OCI-LY1 (cell line): ENCODE measurements around the gene STK24.

Experiments
- EZH2 ChIP-seq: fragments of 200-600 bp; sonication (generic), shearing (Covaris generic); IDR thresholded peaks from 2 replicates; pipeline ENCODE4 v1.8.0; 2017; ENCODE audit warnings: borderline replicate concordance, mixed run types, mild to moderate bottlenecking, antibody characterized with exemption, low read length, moderate library complexity, mixed read lengths
- TF ChIP-seq, protein P1 (sequence below): fragments of 200-600 bp; sonication (generic), shearing (Covaris generic); IDR thresholded peaks from 2 replicates; pipeline ENCODE4 v1.5.1; 2017; ENCODE audit warnings: mild to moderate bottlenecking, antibody characterized with exemption, low read length, moderate library complexity, mixed read lengths

DNA sequence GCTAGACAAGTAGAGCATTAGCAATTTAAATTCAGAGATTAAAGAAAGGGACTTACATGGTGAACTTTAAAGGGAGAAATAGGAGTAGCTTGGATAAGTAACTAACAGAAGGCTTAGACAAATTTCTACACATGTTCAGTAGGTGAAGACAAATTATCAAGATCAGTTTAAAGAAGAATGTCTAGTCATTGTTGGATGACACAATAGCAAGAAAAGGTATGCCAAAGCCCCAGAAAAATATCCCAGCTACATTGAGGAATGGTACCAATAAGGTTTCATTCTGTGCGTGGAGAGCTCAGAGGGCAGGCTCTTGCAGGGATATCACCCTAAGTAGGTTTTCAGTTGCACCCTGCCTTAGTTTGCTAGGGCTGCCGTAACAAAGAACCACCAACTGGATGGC is 3.5 kb upstream of the STK24 start:
- TF ChIP-seq, protein P1, sequence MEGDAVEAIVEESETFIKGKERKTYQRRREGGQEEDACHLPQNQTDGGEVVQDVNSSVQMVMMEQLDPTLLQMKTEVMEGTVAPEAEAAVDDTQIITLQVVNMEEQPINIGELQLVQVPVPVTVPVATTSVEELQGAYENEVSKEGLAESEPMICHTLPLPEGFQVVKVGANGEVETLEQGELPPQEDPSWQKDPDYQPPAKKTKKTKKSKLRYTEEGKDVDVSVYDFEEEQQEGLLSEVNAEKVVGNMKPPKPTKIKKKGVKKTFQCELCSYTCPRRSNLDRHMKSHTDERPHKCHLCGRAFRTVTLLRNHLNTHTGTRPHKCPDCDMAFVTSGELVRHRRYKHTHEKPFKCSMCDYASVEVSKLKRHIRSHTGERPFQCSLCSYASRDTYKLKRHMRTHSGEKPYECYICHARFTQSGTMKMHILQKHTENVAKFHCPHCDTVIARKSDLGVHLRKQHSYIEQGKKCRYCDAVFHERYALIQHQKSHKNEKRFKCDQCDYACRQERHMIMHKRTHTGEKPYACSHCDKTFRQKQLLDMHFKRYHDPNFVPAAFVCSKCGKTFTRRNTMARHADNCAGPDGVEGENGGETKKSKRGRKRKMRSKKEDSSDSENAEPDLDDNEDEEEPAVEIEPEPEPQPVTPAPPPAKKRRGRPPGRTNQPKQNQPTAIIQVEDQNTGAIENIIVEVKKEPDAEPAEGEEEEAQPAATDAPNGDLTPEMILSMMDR: no peak
- TF ChIP-seq EZH2: no peak
